HCT116 (cell line): ENCODE results near the gene AK6. TPM values are rescaled to one million over a fixed set of nuclear protein-coding genes. Genes with fewer than 3 reads are reported as not detected.

Source experiments
- ATAC-seq: fragments of 200-7000 bp; cut with Tn5 transposase; 2 replicates; pipeline ENCODE4 v1.9.1; 2020; ENCODE audit warnings: mild to moderate bottlenecking, moderate library complexity
- BruUV-seq: library from RNA; stranded (reverse); fragments of 400-500 nt; replicated peaks from 2 replicates; lab custom pipeline; 2021; lab: Mats Ljungman, UMichigan
- CTCF ChIA-PET: fragments of 300-600 bp; sonication (Branson Sonifier 250); formaldehyde crosslinking; loops from one replicate; lab custom pipeline; 2021; ENCODE audit warnings: antibody characterized with exemption; lab: Charles Lee
- POLR2A ChIA-PET: fragments of 300-600, 350-600 bp; sonication (Branson Sonifier 250); formaldehyde crosslinking; loops from one replicate; lab custom pipeline; 2021; ENCODE audit warnings: antibody characterized with exemption; lab: Charles Lee
- RAD21 ChIA-PET, 2 experiments: fragments of 300-600 bp; sonication (Branson Sonifier 250); formaldehyde crosslinking; loops; one replicate each; lab custom pipeline; 2023; ENCODE audit warnings: low total read pairs in 2 of 2; ENCODE audit not compliant: uncharacterized antibody in 2 of 2, unreplicated experiment in 2 of 2, low non-redundant PET in 1 of 2; lab: Charles Lee
- DNase-seq: peaks from one replicate; pipeline ENCODE4 v3.0.0-alpha.2; 2010; ENCODE audit warnings: low read depth, low spot score
- H2AFZ ChIP-seq: fragments of 200-600 bp; shearing (Covaris generic), sonication (generic); 2 replicates; pipeline ENCODE4 v1.6.1; 2017; ENCODE audit warnings: low read depth, mixed run types, mixed read lengths, antibody characterized with exemption, low read length; ENCODE audit not compliant: poor library complexity, severe bottlenecking
- H3K27ac ChIP-seq: 2 replicates; pipeline ENCODE4 v1.5.1; 2012; ENCODE audit warnings: low read depth, low read length
- H3K27me3 ChIP-seq: fragments of 200-600 bp; sonication (generic); 2 replicates; pipeline ENCODE4 v1.6.1; 2016; ENCODE audit warnings: mixed run types, low read length, mixed read lengths; ENCODE audit not compliant: insufficient read depth
- H3K36me3 ChIP-seq, 2 experiments: fragments of 200-500 bp in 1 of 2; fragments of 200-600 bp in 1 of 2; sonication (Bioruptor generic) in 1 of 2; sonication (generic) in 1 of 2; 2 replicates each; pipeline versions ENCODE4 v1.5.1 to v1.6.1; 2014 to 2016; ENCODE audit warnings: low read length in 2 of 2, inconsistent platforms in 1 of 2, mixed read lengths in 1 of 2, mixed run types in 1 of 2; ENCODE audit not compliant: insufficient read depth in 2 of 2, control insufficient read depth in 1 of 2
- H3K4me1 ChIP-seq, 2 experiments: fragments of 200-600 bp in 1 of 2; sonication (generic) in 1 of 2; 2 replicates each; pipeline versions ENCODE4 v1.5.1 to v1.6.1; 2012 to 2017; ENCODE audit warnings: low read length in 2 of 2, inconsistent platforms in 1 of 2, mild to moderate bottlenecking in 1 of 2, mixed read lengths in 1 of 2, mixed run types in 1 of 2, moderate library complexity in 1 of 2; ENCODE audit not compliant: insufficient read depth in 2 of 2, control insufficient read depth in 1 of 2
- H3K4me2 ChIP-seq: fragments of 200-600 bp; sonication (generic); 2 replicates; pipeline ENCODE4 v1.6.1; 2017; ENCODE audit warnings: mixed run types, low read length, mixed read lengths
- H3K4me3 ChIP-seq, 2 experiments: fragments of 200-600 bp in 1 of 2; sonication (generic) in 1 of 2; replicated peaks in 1 of 2; 2 replicates each; pipeline ENCODE4 v1.5.1; 2011 to 2016; ENCODE audit warnings: low read length in 2 of 2, control low read depth in 1 of 2, low read depth in 1 of 2, mild to moderate bottlenecking in 1 of 2, mixed read lengths in 1 of 2, mixed run types in 1 of 2
- H3K79me2 ChIP-seq: fragments of 200-600 bp; sonication (generic); 2 replicates; pipeline ENCODE4 v1.6.1; 2017; ENCODE audit warnings: mild to moderate bottlenecking, mixed run types, low read length, moderate library complexity, mixed read lengths; ENCODE audit not compliant: insufficient read depth
- H3K9ac ChIP-seq: fragments of 200-600 bp; sonication (generic); 2 replicates; pipeline ENCODE4 v1.6.1; 2016; ENCODE audit warnings: low read length, mixed read lengths
- H3K9me2 ChIP-seq: fragments of 200-600 bp; sonication (generic), shearing (Covaris generic); 2 replicates; pipeline ENCODE4 v1.6.1; 2017; ENCODE audit warnings: mixed run types, mild to moderate bottlenecking, moderate library complexity; ENCODE audit not compliant: insufficient read depth
- H3K9me3 ChIP-seq, 2 experiments: fragments of 200-500 bp in 1 of 2; fragments of 200-600 bp in 1 of 2; sonication (Bioruptor generic) in 1 of 2; sonication (generic) in 1 of 2; 2 replicates each; pipeline ENCODE4 v1.6.1; 2014 to 2017; ENCODE audit warnings: low read length in 2 of 2, mixed read lengths in 2 of 2, inconsistent platforms in 1 of 2, low read depth in 1 of 2, mild to moderate bottlenecking in 1 of 2, mixed run types in 1 of 2, moderate library complexity in 1 of 2; ENCODE audit not compliant: control insufficient read depth in 1 of 2, insufficient read depth in 1 of 2
- H4K20me1 ChIP-seq: fragments of 200-600 bp; sonication (generic), shearing (Covaris generic); 2 replicates; pipeline ENCODE4 v1.6.1; 2017; ENCODE audit warnings: mixed run types, mild to moderate bottlenecking, moderate library complexity; ENCODE audit not compliant: insufficient read depth
- ATF3 ChIP-seq: IDR thresholded peaks from 2 replicates; pipeline ENCODE4 v1.6.1; 2012
- CBX3 ChIP-seq: IDR thresholded peaks from 2 replicates; pipeline ENCODE4 v1.6.1; 2012; ENCODE audit warnings: low read depth
- CEBPB ChIP-seq: IDR thresholded peaks from 2 replicates; pipeline ENCODE4 v1.6.1; 2012; ENCODE audit warnings: low read depth
- EGR1 ChIP-seq: IDR thresholded peaks from 2 replicates; pipeline ENCODE4 v1.6.1; 2012; ENCODE audit warnings: low read depth
- EZH2 ChIP-seq: fragments of 200-600 bp; sonication (generic); IDR thresholded peaks from 2 replicates; pipeline ENCODE4 v1.6.1; 2017; ENCODE audit warnings: antibody characterized with exemption, mixed run types
- EZH2phosphoT487 ChIP-seq: fragments of 200-600 bp; IDR thresholded peaks from 2 replicates; pipeline ENCODE4 v1.6.1; 2018; ENCODE audit warnings: antibody characterized with exemption, borderline replicate concordance
- FOSL1 ChIP-seq: IDR thresholded peaks from 2 replicates; pipeline ENCODE4 v1.6.1; 2012; ENCODE audit warnings: low read depth
- JUND ChIP-seq: IDR thresholded peaks from 2 replicates; pipeline ENCODE4 v1.6.1; 2012
- MAX ChIP-seq: IDR thresholded peaks from 2 replicates; pipeline ENCODE4 v1.6.1; 2012
- POLR2A ChIP-seq: IDR thresholded peaks from 2 replicates; pipeline ENCODE4 v1.7.0; 2011; ENCODE audit warnings: borderline replicate concordance; ENCODE audit not compliant: insufficient read depth, insufficient read length; ENCODE audit errors: extremely low read depth
- POLR2AphosphoS5 ChIP-seq: IDR thresholded peaks from 2 replicates; pipeline ENCODE4 v1.6.1; 2011; ENCODE audit warnings: mild to moderate bottlenecking, low read depth, low read length, moderate library complexity
- RAD21 ChIP-seq: IDR thresholded peaks from 2 replicates; pipeline ENCODE4 v1.6.1; 2012; ENCODE audit warnings: low read depth, mild to moderate bottlenecking
- REST ChIP-seq: IDR thresholded peaks from 2 replicates; pipeline ENCODE4 v1.6.1; 2012; ENCODE audit warnings: low read depth
- SP1 ChIP-seq: IDR thresholded peaks from 2 replicates; pipeline ENCODE4 v1.6.1; 2012; ENCODE audit warnings: low read depth
- SRF ChIP-seq: IDR thresholded peaks from 2 replicates; pipeline ENCODE4 v1.6.1; 2012; ENCODE audit warnings: low read depth
- ZFX ChIP-seq: fragments of 450-650 bp; IDR thresholded peaks from 2 replicates; pipeline ENCODE4 v1.6.1; 2017
- ZNF274 ChIP-seq: fragments of 200-500 bp; sonication (Bioruptor generic); IDR thresholded peaks from 2 replicates; pipeline ENCODE4 v1.6.1; 2014; ENCODE audit warnings: mild to moderate bottlenecking, low read depth, low read length, inconsistent platforms
- intact Hi-C: fragments of 100-400 bp; cut with micrococcal nuclease; formaldehyde crosslinking; loops from 2 replicates; pipeline ENCODE4 v1.10.0; 2022
- total RNA-seq: library from RNA; stranded (reverse); gene quantifications from one replicate; pipeline ENCODE4 v1.2.1, GENCODE V29; 2021; ENCODE audit not compliant: unreplicated experiment

The AK6 gene
- total RNA-seq, 1 experiment from 2014 or later = 33.4 TPM

GRCh38 chr5:69308046-69308553 lies 61.2 kb downstream of the AK6 start:
- Histone ChIP-seq H3K9me2 (no peaks in the 10 kb centered on the region), H2AFZ (no peak overlapping the region), H3K9me3 (no peaks in the 10 kb centered on the region), H3K27me3 (no peaks in the 10 kb centered on the region), H3K4me1 (no peaks in the 10 kb centered on the region), H3K36me3 (peaks cover 4 to 11% of the 10 kb centered on the region in 2 experiments; a peak in 3 of 4 replicates), H3K79me2 (no peaks in the 10 kb centered on the region), H3K4me2 (no peak overlapping the region), H3K9ac (no peak overlapping the region), H4K20me1 (no peaks in the 10 kb centered on the region), H3K4me3 (no peak overlapping the region), H3K27ac (no peak overlapping the region)
- ATAC-seq = no peak
- ChIA-PET CTCF (no interaction called here), POLR2A (no interaction called here), RAD21 (no interaction called here)
- BruUV-seq = no TSS peak
- no peak for DNase-seq
- TF ChIP-seq MAX (no peak), ZFX (no peak), RAD21 (no peak), EZH2phosphoT487 (no peak), POLR2A (no peak), POLR2AphosphoS5 (no peak), FOSL1 (no peak), EGR1 (no peak), ZNF274 (no peak), SRF (no peak)
- intact Hi-C loops = no loop called here

- no peak overlapping the region for H3K4me3 ChIP-seq
- H3K27ac ChIP-seq = no peak overlapping the region
- H3K4me2 ChIP-seq = no peak overlapping the region
- no peaks in the 10 kb centered on the region for H3K9me3 ChIP-seq
- no peak overlapping the region for H2AFZ ChIP-seq
- BruUV-seq = no TSS peak
- no peaks in the 10 kb centered on the region for H4K20me1 ChIP-seq
- no peaks in the 10 kb centered on the region for H3K9me2 ChIP-seq
- DNase-seq (no peak), ATAC-seq (no peak)
- intact Hi-C loops = no loop called here
- no peaks in the 10 kb centered on the region for H3K27me3 ChIP-seq
- CTCF ChIA-PET = no interaction called here
- H3K9ac ChIP-seq = no peak overlapping the region
- no peaks in the 10 kb centered on the region for H3K79me2 ChIP-seq
- peaks cover 2 to 8% of the 10 kb centered on the region in 2 experiments; a peak in 2 of 4 replicates for H3K36me3 ChIP-seq
- no peaks in the 10 kb centered on the region for H3K4me1 ChIP-seq
- POLR2A ChIA-PET = no interaction called here
- RAD21 ChIA-PET = no interaction called here
- TF ChIP-seq CEBPB (no peak), POLR2A (no peak), REST (no peak), MAX (no peak), CBX3 (no peak), SP1 (no peak), JUND (no peak), RAD21 (no peak), ATF3 (no peak), SRF (no peak), FOSL1 (no peak), EZH2 (no peak), ZFX (no peak)
These were observed 63.8 kb downstream of the AK6 start for GRCh38 chr5:69305512-69305911.
